OCI-LY1 (cell line): ENCODE results near the gene POLR3H.

ENCODE experiments used
- H2AFZ ChIP-seq: fragments of 200-600 bp; sonication (generic), shearing (Covaris generic); 2 replicates; pipeline ENCODE4 v1.6.0; 2014; ENCODE audit warnings: antibody characterized with exemption, mild to moderate bottlenecking, low read length
- H3F3A ChIP-seq: fragments of 200-600 bp; sonication (generic), shearing (Covaris generic); 2 replicates; pipeline ENCODE4 v1.6.0; 2014; ENCODE audit warnings: mild to moderate bottlenecking, antibody characterized with exemption, low read length, moderate library complexity; ENCODE audit not compliant: insufficient read depth
- H3K27ac ChIP-seq: fragments of 200-600 bp; sonication (generic); 2 replicates; pipeline ENCODE4 v1.5.1; 2014; ENCODE audit warnings: low read length, mixed run types, mild to moderate bottlenecking, low read depth; ENCODE audit not compliant: poor library complexity, severe bottlenecking
- H3K27me3 ChIP-seq: fragments of 200-600 bp; sonication (generic); 2 replicates; pipeline ENCODE4 v1.6.0; 2014; ENCODE audit warnings: antibody characterized with exemption, mild to moderate bottlenecking, low read length, moderate library complexity; ENCODE audit not compliant: insufficient read depth
- H3K36me3 ChIP-seq: fragments of 200-600 bp; sonication (generic); 2 replicates; pipeline ENCODE4 v1.6.1; 2014; ENCODE audit warnings: mild to moderate bottlenecking, antibody characterized with exemption, low read length, moderate library complexity, mixed read lengths; ENCODE audit not compliant: insufficient read depth
- H3K4me1 ChIP-seq: fragments of 200-600 bp; sonication (generic); 2 replicates; pipeline ENCODE4 v1.5.1; 2014; ENCODE audit warnings: mild to moderate bottlenecking, low read length, moderate library complexity; ENCODE audit not compliant: insufficient read depth, severe bottlenecking
- H3K4me2 ChIP-seq: fragments of 200-600 bp; sonication (generic), shearing (Covaris generic); 2 replicates; pipeline ENCODE4 v1.6.1; 2014; ENCODE audit warnings: low read length
- H3K4me3 ChIP-seq: fragments of 200-600 bp; sonication (generic); 2 replicates; pipeline ENCODE4 v1.5.1; 2014; ENCODE audit warnings: low read length, low read depth, mild to moderate bottlenecking, mixed read lengths; ENCODE audit not compliant: poor library complexity, severe bottlenecking
- H3K79me2 ChIP-seq: fragments of 200-600 bp; shearing (Covaris generic); 2 replicates; pipeline ENCODE4 v1.6.1; 2016; ENCODE audit warnings: mixed run types, low read length, mixed read lengths; ENCODE audit not compliant: insufficient read depth
- H3K9ac ChIP-seq: fragments of 200-600 bp; sonication (generic), shearing (Covaris generic); 2 replicates; pipeline ENCODE4 v1.6.1; 2014; ENCODE audit warnings: mild to moderate bottlenecking, low read length, mixed read lengths
- H3K9me2 ChIP-seq: fragments of 200-600 bp; sonication (generic), shearing (Covaris generic); 2 replicates; pipeline ENCODE4 v1.6.1; 2014; ENCODE audit warnings: low read depth, mild to moderate bottlenecking, low read length, mixed read lengths
- H3K9me3 ChIP-seq: fragments of 200-600 bp; shearing (Covaris generic); 2 replicates; pipeline ENCODE4 v1.6.1; 2014; ENCODE audit warnings: low read length, mixed read lengths
- H4K20me1 ChIP-seq: fragments of 200-600 bp; sonication (generic), shearing (Covaris generic); 2 replicates; pipeline ENCODE4 v1.6.0; 2016; ENCODE audit warnings: mild to moderate bottlenecking, low read length; ENCODE audit not compliant: insufficient read depth
- CTCF ChIP-seq: fragments of 200-600 bp; sonication (generic), shearing (Covaris generic); IDR thresholded peaks from 2 replicates; pipeline ENCODE4 v1.5.1; 2017; ENCODE audit warnings: mild to moderate bottlenecking, antibody characterized with exemption, low read length, moderate library complexity, mixed read lengths
- EZH2 ChIP-seq: fragments of 200-600 bp; sonication (generic), shearing (Covaris generic); IDR thresholded peaks from 2 replicates; pipeline ENCODE4 v1.8.0; 2017; ENCODE audit warnings: borderline replicate concordance, mixed run types, mild to moderate bottlenecking, antibody characterized with exemption, low read length, moderate library complexity, mixed read lengths

The POLR3H gene

GRCh38 chr22:41535244-41535643, 9.0 kb downstream of the POLR3H start:
- no peak overlapping the region for H3K4me3 ChIP-seq
- H3K9me2 ChIP-seq, result no peaks in the 10 kb centered on the region
- H3K4me1 ChIP-seq, result no peaks in the 10 kb centered on the region
- no peak overlapping the region for H2AFZ ChIP-seq
- H3K9ac ChIP-seq, result no peak overlapping the region
- no peaks in the 10 kb centered on the region for H3K9me3 ChIP-seq
- TF ChIP-seq EZH2 (no peak), CTCF (no peak)
- H3K36me3 ChIP-seq, result peaks cover 71% of the 10 kb centered on the region
- no peaks in the 10 kb centered on the region for H3K27me3 ChIP-seq
- H3K79me2 ChIP-seq, result no peaks in the 10 kb centered on the region
- no peak overlapping the region for H3K27ac ChIP-seq
- no peak overlapping the region for H3K4me2 ChIP-seq
- no peaks in the 10 kb centered on the region for H4K20me1 ChIP-seq
- no peaks in the 10 kb centered on the region for H3F3A ChIP-seq

- Histone ChIP-seq H2AFZ (no peak overlapping the region), H4K20me1 (no peaks in the 10 kb centered on the region), H3K4me2 (no peak overlapping the region), H3K4me3 (no peak overlapping the region), H3F3A (no peaks in the 10 kb centered on the region), H3K9me3 (no peaks in the 10 kb centered on the region), H3K4me1 (no peaks in the 10 kb centered on the region), H3K79me2 (no peaks in the 10 kb centered on the region), H3K36me3 (peaks cover 71% of the 10 kb centered on the region), H3K27ac (no peak overlapping the region), H3K9me2 (no peaks in the 10 kb centered on the region), H3K27me3 (no peaks in the 10 kb centered on the region), H3K9ac (no peak overlapping the region)
- TF ChIP-seq CTCF (no peak), EZH2 (no peak)
Measured at GRCh38 chr22:41534219-41534618, 10.1 kb downstream of the POLR3H start.

- no peaks in the 10 kb centered on the region for H3K4me1 ChIP-seq
- H4K20me1 ChIP-seq, result no peaks in the 10 kb centered on the region
- no peak overlapping the region for H3K27ac ChIP-seq
- no peak overlapping the region for H3K4me2 ChIP-seq
- no peak overlapping the region for H3K9ac ChIP-seq
- no peaks in the 10 kb centered on the region for H3K9me3 ChIP-seq
- H3K36me3 ChIP-seq, result peaks cover 71% of the 10 kb centered on the region
- no peak overlapping the region for H2AFZ ChIP-seq
- H3F3A ChIP-seq, result no peaks in the 10 kb centered on the region
- H3K79me2 ChIP-seq, result no peaks in the 10 kb centered on the region
- peak; percentile 86 for TF ChIP-seq CTCF
- TF ChIP-seq EZH2, result no peak
- H3K27me3 ChIP-seq, result no peaks in the 10 kb centered on the region
- H3K9me2 ChIP-seq, result no peaks in the 10 kb centered on the region
- H3K4me3 ChIP-seq, result no peak overlapping the region
Measured at GRCh38 chr22:41532908-41533825, 11.1 kb downstream of the POLR3H start.
